NCI-H524 (cell line): ENCODE data around the gene PLAAT4.
"Not testable (repeated sequence)": the region's sequence is repeated elsewhere in the genome, so short reads cannot be mapped to it uniquely, and the experiment has no call there.

Source experiments
- DNase-seq, 2 experiments: peaks; one replicate each; lab custom pipeline; 2025; lab: John Stamatoyannopoulos, UW

PLAAT4 gene

DNA sequence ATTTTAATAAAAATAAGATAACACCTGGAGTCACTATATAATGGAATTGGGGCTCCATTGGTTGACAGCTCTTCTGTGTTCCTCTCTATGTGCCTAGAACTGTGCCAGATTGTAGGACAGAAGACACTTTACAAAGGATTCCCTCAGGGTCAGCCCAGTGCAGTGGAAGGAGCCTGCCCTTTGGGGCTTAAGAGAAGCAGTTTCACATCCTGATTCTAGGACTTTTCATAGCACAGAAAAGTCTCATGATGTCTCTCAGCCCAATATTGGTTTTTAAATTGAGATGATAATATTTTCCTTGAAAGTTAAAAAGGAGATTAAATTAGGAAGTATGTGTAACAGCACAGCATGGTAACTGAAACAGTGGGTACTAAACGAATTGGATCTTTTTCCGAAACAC, 7.1 kb downstream of the PLAAT4 start:
- no peak for DNase-seq

DNA sequence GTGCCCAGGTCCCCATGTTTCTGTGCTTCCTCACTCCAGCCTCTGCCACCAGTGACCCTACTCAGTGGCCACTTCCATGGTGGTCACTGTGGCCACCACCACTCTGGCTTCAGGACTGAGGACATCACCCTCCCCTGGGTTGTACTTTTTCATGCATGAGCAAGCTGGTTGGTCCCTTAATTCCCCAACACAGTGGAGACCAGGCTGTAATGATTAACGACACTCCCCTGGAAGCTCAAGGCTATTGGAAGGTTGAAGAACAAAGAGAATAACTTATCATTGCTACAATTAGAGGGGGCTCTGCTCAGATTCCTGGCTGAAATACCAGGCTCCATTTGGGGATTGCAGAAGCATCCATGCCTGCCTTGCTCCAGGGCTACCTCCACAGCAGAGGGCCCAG, 10.5 kb downstream of the PLAAT4 start:
- DNase-seq: no peak

DNA sequence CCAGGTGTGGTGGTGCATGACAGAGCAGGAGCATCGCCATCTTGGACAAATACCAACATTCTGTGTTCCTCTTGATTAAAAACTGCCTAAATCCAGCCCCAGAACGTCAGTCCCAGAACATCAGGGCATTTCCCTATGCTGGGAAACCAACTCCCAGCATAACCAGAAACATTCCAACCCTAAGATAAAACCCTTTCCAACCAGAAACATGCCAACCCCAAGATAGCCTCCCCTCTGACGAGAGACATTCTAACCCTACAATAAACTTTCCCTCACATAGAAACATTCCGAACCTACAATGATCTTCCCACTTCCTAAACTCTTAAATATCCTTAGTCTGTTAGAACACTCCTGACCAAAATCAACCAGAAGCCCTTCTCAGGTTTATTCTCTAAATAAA, 11.6 kb downstream of the PLAAT4 start:
- DNase-seq: no peak

DNA sequence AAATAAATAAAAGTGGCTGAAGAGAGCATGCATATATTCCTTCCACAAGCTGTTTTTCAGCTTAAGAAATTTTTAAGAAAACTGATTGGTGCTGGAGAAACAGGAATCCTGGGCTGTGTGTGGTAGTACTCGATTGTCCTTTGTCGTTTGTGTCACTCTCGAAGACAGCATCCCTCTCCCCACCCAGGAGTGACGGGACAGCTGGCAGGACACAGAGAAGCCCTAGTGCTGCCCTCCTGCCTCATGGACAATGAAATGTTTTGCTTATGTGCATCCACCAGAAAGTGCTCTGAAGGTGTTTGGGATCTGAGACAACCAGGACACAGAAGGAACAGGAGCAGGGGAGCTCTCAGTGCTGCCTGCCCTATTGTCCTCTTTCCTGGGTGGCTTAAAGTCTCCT, 12.8 kb downstream of the PLAAT4 start:
- DNase-seq: no peak

DNA sequence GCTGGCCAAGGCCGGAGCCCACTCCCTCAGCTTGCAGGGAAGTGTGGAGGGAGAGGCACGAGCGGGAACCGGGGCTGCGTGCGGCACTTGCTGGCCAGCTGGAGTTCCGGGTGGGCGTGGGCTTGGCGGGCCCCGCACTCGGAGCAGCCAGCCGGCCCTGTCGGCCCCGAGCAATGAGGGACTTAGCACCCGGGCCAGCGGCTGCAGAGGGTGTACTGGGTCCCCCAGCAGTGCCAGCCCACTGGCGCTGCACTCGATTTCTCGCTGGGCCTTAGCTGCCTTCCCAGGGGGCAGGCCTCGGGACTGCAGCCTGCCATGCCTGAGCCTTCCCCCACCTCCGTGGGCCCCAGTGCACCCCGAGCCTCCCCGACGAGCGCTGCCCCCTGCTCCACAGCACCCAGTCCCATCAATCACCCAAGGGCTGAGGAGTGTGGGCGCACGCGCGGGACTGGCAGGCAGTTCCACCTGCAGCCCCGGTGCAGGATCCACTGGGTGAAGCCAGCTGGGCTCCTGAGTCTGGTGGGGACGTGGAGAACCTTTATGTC, 13.6 kb downstream of the PLAAT4 start:
- not testable (repeated sequence) for DNase-seq

DNA sequence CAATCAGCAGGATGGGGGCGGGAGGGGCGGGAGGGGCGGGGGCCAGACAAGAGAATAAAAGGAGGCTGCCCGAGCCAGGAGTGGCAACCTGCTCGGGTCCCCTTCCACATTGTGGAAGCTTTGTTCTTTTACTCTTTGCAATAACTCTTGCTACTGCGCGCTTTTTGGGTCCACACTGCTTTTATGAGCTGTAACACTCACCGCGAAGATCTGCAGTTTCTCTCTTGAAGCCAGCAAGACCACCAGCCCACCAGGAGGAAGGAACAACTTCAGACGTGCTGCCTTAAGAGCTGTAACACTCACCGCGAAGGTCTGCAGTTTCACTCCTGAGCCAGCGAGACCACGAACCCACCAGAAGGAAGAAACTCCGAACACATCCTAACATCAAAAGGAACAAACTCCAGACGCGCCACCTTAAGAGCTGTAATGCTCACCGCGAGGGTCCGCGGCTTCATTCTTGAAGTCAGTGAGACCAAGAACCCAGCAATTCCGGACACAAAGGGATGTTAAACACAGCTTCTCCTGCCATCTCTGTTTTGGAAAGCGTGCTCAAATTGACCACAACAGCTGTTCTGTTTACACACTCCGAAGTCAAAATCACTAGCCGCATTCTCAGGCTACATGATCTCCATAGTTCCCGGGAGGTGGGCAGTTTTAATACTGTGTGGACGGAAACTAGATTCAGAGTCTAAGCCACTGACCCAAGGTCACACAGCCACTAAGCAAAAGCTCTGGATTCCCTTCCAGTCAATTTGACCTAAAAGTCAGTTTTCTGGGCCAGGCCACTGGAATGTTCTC, 14.7 kb downstream of the PLAAT4 start:
- no peak for DNase-seq

DNA sequence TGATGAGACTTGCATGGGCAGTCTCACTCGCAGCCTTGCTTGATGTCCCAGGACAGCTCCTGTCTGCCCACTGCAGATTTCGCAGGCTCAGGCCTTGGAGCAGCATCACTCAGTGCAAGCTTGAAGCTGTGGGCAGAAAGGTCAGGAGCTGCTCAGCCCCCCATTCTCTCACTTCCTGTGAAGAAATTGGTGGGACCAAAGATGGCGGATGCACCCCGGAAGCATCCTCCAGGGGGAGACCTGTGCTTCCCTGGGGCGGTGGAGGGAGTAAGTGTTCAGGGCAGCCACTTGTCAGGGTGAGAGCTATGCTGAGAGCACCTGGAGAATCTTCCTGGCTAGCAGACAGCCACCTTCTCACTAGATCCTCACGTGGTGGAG, 15.3 kb downstream of the PLAAT4 start:
- no peak for DNase-seq

DNA sequence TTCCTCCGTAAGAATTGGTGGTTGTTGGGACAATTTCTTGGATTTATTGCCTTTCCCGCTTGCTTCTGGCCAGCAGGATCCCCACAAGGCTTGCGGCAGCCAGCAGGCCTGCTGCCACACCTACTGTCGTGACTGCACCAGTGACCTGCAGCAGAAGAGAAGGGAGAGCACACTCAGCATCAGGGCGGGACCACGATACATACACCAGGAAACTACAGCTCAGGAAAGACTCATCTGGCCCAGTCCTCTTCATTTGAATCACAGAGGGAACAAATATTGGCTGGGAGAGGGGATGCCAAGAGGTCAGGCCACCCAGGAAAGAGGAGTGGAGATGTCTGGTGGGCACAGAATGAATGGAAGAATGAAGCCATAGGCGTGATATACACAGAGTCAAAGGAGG, 16.3 kb downstream of the PLAAT4 start:
- no peak for DNase-seq

DNA sequence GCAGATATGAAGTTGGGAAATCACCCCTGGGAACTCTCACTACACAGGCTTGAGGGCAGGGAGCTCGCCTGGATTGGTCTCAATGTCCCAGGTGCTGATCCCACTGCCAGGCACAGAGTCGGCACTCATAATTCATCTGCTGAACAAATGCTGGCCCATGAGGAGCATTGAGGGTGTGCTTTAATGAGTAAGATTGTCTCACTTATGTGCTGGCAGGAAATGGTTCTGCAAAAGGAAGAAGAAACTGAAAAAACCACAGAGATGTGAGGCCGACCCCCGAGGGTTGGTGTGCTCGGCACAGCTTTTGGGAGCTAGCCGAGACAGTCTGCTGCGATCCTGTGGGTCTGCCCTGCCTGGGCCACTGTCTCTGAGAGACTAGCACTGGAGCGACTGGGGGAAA, 17.2 kb downstream of the PLAAT4 start:
- no peak for DNase-seq

DNA sequence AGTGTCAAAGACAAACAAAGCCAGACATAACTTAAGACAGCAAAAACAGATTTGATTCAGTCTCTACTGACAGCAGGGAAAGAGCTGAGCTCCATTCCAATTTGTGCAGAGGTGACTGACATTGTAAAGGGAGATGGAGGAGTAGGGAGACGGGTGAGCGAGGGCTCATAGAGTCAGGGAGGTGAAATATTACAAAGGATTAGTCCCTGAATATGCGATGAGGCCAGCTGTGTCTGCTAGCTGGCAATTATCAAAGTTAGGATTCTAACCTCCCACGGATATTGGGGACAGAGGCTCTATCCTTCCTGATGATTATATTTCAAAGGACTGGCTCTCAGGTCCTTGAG, 18.2 kb downstream of the PLAAT4 start:
- DNase-seq: peak; percentile 22 to 70

DNA sequence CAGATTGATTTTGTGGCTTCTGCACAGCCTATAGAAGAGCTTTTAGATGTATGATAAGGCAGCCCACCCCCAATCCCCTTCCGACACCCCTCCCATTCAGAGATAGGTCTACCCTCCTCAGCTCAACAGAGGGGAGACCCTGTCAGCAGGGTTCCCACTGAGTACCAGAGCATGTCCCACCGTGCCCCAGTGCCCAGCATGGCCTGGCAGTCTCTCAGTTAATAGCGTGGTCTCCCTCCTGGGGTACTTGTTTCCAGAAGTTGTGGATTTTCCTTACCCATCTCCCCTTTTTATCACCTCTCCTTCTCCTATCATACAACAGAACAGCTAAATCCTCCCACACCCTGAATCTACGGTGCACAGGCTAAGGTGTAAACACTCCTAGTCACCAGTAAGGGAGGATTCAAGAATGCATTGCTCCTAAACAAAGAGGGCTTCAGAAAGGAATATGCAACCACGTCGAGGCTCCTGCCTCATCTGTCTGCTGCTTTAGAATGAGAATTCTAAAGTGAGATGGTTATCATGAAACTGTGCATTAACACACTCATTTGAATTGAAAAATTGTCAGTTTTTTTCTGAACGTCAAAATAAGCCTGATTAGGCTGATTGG, 19.9 kb downstream of the PLAAT4 start:
- DNase-seq: no peak

DNA sequence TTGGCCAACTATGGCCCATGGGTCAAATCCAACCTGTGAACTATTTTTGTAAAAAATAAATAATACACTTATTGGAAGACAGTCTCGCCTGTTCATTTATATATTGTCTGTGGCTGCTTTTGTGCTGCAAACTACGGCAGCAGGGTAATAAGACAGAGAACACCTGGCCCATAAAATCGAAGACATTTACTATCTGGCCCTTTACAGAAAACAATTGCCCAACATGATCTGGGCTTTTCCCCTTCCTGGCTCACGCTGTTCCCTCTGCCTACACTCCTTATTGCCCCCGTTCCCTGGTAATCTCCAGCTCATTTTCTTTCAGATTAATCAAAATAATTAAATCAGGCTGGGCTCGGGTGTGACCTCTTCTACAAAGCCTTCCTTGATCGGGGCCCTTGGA, 21.0 kb downstream of the PLAAT4 start:
- no peak for DNase-seq

DNA sequence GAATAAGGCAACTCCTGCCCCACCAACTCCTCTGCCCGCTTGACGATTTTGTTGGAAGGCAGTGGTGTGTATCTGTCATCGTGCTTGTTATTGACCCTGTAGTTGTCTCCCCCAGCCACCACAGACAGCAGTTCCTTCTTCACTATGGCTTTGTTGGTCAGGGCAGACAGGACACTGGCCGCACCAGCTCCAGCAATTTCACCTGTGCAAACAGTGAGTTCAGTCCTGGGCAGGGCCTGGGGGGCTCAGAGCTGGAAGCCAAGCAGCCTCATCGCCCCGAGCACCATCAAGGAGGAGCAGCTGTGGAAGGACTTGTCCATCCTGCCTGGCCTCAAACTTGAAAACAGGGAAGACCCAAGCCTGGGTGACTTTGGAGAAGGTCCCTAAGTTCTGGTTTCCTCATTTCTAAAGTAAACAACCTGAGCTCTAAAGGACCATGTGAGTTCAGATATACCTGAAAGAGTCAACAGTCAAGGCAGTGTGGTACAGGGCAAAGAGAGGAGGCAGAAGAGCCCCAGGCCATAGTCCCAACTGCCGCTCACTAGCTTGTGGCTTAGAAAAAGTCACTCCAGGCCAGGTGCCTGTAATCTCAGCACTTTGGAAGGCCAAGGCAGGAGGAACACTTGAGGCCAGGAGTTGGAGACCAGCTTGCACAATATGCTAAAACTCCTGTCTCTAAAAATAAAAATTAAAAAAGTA, 22.0 kb downstream of the PLAAT4 start:
- DNase-seq: no peak

DNA sequence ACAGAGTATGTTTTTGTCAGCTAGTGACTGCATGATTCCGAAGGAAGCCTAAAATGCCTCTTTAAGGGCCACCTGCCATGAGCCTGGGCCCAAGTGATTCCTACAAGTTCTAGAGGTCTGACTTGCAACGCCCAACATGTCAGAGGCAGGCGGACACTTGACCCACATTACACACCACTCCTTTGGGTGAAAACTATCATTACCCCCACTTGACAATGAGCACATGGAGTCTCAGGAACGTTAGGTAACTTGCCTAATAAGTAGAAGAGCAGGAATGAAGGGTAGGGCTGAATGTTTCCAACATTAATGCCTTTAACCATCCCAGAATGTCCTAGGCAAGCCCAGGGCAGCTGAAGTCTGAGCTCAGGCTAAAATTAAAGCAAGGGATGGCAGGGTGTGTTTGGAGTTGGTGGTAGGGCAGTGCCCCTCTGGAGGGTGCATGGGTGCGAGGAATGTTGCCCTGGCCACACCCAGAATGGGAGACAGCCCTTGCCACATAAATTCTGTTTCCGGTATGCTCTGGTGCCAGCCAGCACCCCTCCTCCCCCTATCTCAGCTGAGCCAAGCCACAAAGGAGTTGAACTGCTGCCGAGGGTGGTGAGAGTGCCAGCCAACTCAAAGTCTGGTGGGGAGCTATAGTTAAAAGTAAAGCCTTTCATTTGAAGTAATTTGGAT, 24.0 kb downstream of the PLAAT4 start:
- no peak for DNase-seq

DNA sequence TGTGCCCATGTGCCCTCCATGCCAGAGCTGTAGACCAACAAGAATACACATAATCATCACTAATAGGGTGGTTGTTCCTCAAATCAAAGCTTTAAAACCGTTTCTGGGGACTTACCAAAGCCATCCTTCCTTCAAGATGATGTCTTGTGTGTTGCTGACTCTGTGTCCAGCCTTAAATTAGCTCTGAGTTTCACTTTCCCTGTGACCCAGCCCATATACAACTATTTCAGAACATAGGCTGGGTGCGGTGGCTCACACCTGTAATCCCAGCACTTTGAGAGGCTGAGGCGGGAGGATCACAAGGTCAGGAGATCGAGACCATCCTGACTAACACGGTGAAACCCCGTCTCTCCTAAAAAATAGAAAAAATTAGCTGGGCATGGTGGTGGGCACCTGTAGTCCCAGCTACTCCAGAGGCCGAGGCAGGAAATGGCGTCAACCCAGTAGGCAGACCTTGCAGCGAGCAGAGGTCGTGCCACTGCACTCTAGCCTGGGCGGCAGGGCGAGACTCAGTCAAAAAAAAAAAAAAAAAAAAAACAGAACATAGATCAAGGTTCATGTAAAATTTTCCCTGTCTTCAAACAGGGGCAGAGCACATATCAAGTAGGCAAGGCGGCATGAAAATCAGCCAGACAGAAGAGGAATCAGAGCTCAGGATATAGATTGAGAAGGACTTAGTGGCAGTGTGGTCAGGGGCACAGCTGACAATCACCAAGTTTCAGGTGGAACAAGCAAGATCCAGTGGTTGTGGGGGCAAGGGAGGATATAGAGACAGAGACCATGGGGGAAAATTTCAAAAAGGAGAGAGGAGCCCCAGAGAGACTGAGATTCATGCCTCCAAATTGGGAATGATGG, 26.8 kb downstream of the PLAAT4 start, which contains the start of gene PLAAT2:
TSS of gene PLAAT2 (minus strand) at position 179 of the 855 bp plus-strand sequence. CDS start at position 124, 55 bp downstream.
- no peak for DNase-seq

DNA sequence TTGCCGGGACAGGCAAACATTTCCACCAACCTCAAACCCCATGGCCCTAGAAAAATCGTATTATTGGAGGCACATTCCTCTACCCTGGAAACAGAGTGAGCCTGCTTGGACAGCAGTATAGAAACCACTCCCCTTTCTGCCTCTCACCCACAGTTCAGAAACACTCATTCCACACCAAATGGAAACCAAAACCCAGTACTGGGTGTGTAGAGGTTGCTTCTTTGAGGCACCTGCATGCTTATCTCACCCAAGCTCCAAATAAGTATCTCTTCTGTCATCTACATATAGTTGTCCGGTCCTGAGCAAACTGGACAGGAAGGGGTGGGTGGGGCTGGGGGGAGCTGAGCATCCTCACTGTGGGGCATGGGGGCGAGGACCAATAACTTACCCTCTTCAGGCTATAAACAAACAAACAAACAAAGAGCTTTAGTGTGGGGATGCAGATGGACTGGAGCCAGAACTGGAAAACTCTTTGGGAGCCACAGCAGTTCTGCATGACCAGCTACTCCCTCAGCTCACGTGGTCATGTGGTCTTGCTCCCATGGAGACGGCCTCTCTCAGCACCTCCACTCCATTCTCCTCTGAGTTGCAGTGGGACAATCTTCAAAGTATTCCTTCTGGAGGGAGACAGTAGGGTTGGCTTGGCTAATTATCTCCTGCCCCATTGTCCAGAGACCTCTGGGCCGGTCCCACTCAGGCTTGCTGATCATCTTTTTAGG, 27.6 kb downstream of the PLAAT4 start:
- DNase-seq: no peak

DNA sequence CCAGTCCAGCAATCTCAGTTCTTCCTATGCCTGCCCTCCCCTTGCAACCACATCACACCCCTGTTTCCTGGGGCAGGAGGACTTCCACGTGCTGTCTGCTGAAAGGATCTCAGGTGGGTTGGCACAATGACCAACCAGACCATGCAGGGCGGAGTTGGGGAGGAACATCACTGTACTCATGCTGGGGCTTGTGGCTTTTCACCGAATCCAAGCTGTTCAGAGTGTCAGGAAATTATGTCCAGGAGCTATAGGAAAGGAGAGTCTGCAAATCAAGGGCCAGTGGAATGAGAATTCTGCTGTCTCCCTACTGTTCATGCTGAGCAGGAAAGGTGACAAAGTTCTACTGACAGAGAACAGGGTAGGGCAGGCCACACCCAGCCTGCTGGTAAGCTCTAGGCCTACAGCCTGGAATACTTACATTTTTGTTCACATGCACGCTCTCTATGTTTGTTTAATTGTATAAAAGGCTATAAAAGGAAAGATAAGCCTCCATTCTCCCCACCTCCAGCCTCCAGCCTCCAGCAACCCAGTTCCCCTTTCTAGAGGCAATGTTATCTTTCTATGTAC, 28.3 kb downstream of the PLAAT4 start:
- DNase-seq: no peak

DNA sequence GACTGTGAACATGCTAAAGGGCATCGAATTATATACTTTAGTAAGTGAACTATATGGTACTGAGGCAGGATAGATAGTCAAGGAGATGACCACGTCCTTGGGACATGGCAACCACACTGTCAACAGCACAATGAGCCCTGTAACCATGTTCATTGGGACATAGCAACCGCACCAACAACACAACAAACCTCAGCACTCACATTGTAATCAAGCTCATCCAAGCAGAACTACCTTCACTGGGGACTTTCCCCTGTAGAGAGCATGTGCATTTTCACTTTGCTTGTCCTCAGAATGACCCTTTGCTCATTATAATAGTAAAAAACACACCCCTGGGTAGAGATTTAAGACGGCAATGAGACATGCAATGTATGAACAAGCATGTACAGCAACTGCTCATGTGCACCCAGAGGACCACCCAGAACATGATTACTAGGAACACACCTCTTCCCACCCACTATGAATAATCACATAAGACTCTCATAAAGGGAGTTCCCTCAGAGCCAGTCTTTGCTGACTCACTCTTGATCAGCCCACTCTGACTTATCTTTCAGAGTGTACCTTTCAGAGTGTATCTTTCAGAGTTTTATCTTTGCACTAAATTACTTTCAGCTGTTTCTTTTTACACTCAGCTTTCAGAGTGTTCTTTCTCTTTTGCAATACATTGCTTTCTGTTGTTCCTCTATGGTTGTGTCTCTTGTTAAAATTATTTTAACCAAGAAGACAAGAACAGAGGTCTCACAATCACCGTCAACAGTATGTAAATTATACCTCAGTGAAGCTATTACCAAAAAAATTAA, 30.6 kb downstream of the PLAAT4 start:
- DNase-seq: no peak

DNA sequence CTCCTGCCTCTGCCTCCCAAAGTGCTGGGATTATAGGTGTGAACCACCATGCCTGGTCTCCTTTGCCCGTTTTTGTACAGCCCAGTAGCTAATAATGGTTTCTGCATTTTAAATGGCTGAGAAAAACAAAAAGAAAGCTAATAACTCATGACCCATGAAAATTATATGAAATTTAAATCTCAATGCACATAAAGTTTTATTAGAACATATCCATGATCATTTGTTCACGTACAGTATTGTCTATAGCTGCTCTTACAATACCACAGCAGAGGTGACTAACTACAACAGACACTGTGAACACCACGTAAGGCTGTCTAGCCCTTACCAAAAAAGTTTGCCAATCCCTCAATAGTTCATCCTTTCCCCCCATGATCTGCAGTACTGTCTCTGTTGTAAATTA, 33.0 kb downstream of the PLAAT4 start:
- DNase-seq: no peak
